SH-SY5Y (cell line): ENCODE results near the gene NELL2.

Experiments used
- GATA2 ChIP-seq: IDR thresholded peaks from 2 replicates; pipeline ENCODE4 v1.6.1; 2011; ENCODE audit warnings: mild to moderate bottlenecking, low read depth, low read length
- GATA3 ChIP-seq: IDR thresholded peaks from 2 replicates; pipeline ENCODE4 v1.6.1; 2011; ENCODE audit warnings: low read depth, mild to moderate bottlenecking, low read length, moderate library complexity

DNA sequence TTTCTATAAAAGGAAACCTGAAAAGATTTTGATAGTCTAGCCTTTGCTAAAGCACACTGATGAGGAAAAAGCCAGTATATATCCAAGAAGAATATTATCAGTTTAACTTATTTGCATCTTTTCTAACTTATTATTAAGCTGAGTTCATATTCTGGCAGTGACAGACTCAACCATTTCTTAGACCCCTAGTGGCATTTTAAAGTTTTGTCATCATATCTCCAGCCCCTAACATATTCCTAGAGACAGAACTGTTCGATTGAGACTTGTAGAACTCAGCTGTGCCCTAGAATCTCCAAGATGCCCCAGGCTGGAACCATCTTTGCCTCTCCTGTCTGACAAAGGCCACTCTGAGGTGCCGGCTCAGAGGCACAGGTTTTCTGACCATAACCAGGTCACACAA lies 365.6 kb downstream of the NELL2 start:
- TF ChIP-seq GATA2 (no peak), GATA3 (no peak)
